Measurements from ENCODE around the gene ATP10D.
A peak's percentile ranks its signal among the peaks of the same experiment; 100 is the strongest.

Gene ATP10D

GRCh38 chr4:47485047-47485692, at the start of gene ATP10D:
TSS of gene ATP10D (plus strand) at chr4:47485275. CDS start at chr4:47512541, 27,266 bp downstream.
- peak within 1 kb of the TSS; percentile 87 for H3K27ac Mint-ChIP-seq
- no peaks in the 10 kb centered on the region for H3K36me3 Mint-ChIP-seq
- H3K4me3 Mint-ChIP-seq: peak within 1 kb of the TSS; percentile 91
- H3K9me3 Mint-ChIP-seq: no peaks in the 10 kb centered on the region
- H3K4me1 Mint-ChIP-seq: peaks cover 29% of the 10 kb centered on the region
- H3K27me3 Mint-ChIP-seq: no peaks in the 10 kb centered on the region

GRCh38 chr4:47442980-47443379, 42.1 kb upstream of the ATP10D start:
- H3K27me3 Mint-ChIP-seq: no peaks in the 10 kb centered on the region
- H3K4me3 Mint-ChIP-seq: no peak overlapping the region
- H3K27ac Mint-ChIP-seq: no peak overlapping the region
- H3K9me3 Mint-ChIP-seq: no peaks in the 10 kb centered on the region
- peaks cover 3% of the 10 kb centered on the region for H3K36me3 Mint-ChIP-seq
- peaks cover 8% of the 10 kb centered on the region for H3K4me1 Mint-ChIP-seq

- Mint-ChIP-seq H3K4me1 (peaks cover 8% of the 10 kb centered on the region), H3K36me3 (peaks cover 3% of the 10 kb centered on the region), H3K27ac (no peak overlapping the region), H3K27me3 (no peaks in the 10 kb centered on the region), H3K9me3 (no peaks in the 10 kb centered on the region), H3K4me3 (no peak overlapping the region)
Measured at GRCh38 chr4:47444031-47444430, 41.0 kb upstream of the ATP10D start.

- no peaks in the 10 kb centered on the region for H3K27me3 Mint-ChIP-seq
- H3K36me3 Mint-ChIP-seq: peaks cover 24% of the 10 kb centered on the region
- no peaks in the 10 kb centered on the region for H3K9me3 Mint-ChIP-seq
- H3K27ac Mint-ChIP-seq: peak overlapping the region; percentile 4
- H3K4me1 Mint-ChIP-seq: peaks cover 12% of the 10 kb centered on the region
- no peak overlapping the region for H3K4me3 Mint-ChIP-seq
Measured at GRCh38 chr4:47451657-47452056, 33.4 kb upstream of the ATP10D start.

- Mint-ChIP-seq H3K4me1 (peaks cover 47% of the 10 kb centered on the region), H3K4me3 (peak overlapping the region; percentile 90), H3K36me3 (peaks cover 9% of the 10 kb centered on the region), H3K27me3 (no peaks in the 10 kb centered on the region), H3K27ac (peak overlapping the region; percentile 75), H3K9me3 (no peaks in the 10 kb centered on the region)
Measured at GRCh38 chr4:47462799-47463234, 22.3 kb upstream of the ATP10D start.

- Mint-ChIP-seq H3K27me3 (no peaks in the 10 kb centered on the region), H3K4me1 (peaks cover 44% of the 10 kb centered on the region), H3K27ac (peak within 1 kb of the TSS; percentile 75)
Measured at GRCh38 chr4:47463235-47463956, 21.7 kb upstream of the ATP10D start, which contains the start of gene COMMD8. TSS of gene COMMD8 (minus strand) at chr4:47463702. CDS start at chr4:47463651, 51 bp downstream.

GRCh38 chr4:47465004-47465403, 20.1 kb upstream of the ATP10D start:
- H3K27ac Mint-ChIP-seq: no peak overlapping the region
- H3K4me3 Mint-ChIP-seq: no peak overlapping the region
- no peaks in the 10 kb centered on the region for H3K9me3 Mint-ChIP-seq
- peaks cover 30% of the 10 kb centered on the region for H3K4me1 Mint-ChIP-seq
- no peaks in the 10 kb centered on the region for H3K36me3 Mint-ChIP-seq
- H3K27me3 Mint-ChIP-seq: no peaks in the 10 kb centered on the region

More at GRCh38 chr4:47463235-47463956, 21.7 kb upstream of the ATP10D start, which contains the start of gene COMMD8:
- H3K9me3 Mint-ChIP-seq: no peaks in the 10 kb centered on the region
- peaks cover 7% of the 10 kb centered on the region for H3K36me3 Mint-ChIP-seq
- peak within 1 kb of the TSS; percentile 90 for H3K4me3 Mint-ChIP-seq

- no peaks in the 10 kb centered on the region for H3K36me3 Mint-ChIP-seq
- H3K9me3 Mint-ChIP-seq: no peaks in the 10 kb centered on the region
- no peak overlapping the region for H3K27ac Mint-ChIP-seq
- peaks cover 23% of the 10 kb centered on the region for H3K4me1 Mint-ChIP-seq
- no peak overlapping the region for H3K4me3 Mint-ChIP-seq
- no peaks in the 10 kb centered on the region for H3K27me3 Mint-ChIP-seq
Measured at GRCh38 chr4:47466056-47466785, 18.9 kb upstream of the ATP10D start.

GRCh38 chr4:47468706-47469365, 16.2 kb upstream of the ATP10D start:
- no peaks in the 10 kb centered on the region for H3K27me3 Mint-ChIP-seq
- no peak overlapping the region for H3K4me3 Mint-ChIP-seq
- peaks cover 1% of the 10 kb centered on the region for H3K4me1 Mint-ChIP-seq
- no peaks in the 10 kb centered on the region for H3K9me3 Mint-ChIP-seq
- H3K27ac Mint-ChIP-seq: no peak overlapping the region
- H3K36me3 Mint-ChIP-seq: no peaks in the 10 kb centered on the region

GRCh38 chr4:47469951-47470350, 15.1 kb upstream of the ATP10D start:
- Mint-ChIP-seq H3K27ac (no peak overlapping the region), H3K4me3 (no peak overlapping the region), H3K9me3 (no peaks in the 10 kb centered on the region), H3K36me3 (no peaks in the 10 kb centered on the region), H3K4me1 (no peaks in the 10 kb centered on the region), H3K27me3 (no peaks in the 10 kb centered on the region)

GRCh38 chr4:47471064-47471463, 14.0 kb upstream of the ATP10D start:
- no peak overlapping the region for H3K27ac Mint-ChIP-seq
- H3K36me3 Mint-ChIP-seq: no peaks in the 10 kb centered on the region

GRCh38 chr4:47471591-47471990, 13.5 kb upstream of the ATP10D start:
- Mint-ChIP-seq H3K4me3 (no peak overlapping the region), H3K36me3 (no peaks in the 10 kb centered on the region), H3K27me3 (no peaks in the 10 kb centered on the region), H3K4me1 (no peaks in the 10 kb centered on the region), H3K9me3 (no peaks in the 10 kb centered on the region), H3K27ac (no peak overlapping the region)

More at GRCh38 chr4:47471064-47471463, 14.0 kb upstream of the ATP10D start:
- Mint-ChIP-seq H3K9me3 (no peaks in the 10 kb centered on the region), H3K4me3 (no peak overlapping the region), H3K27me3 (no peaks in the 10 kb centered on the region), H3K4me1 (no peaks in the 10 kb centered on the region)

- no peaks in the 10 kb centered on the region for H3K9me3 Mint-ChIP-seq
- H3K4me3 Mint-ChIP-seq: no peak overlapping the region
- H3K4me1 Mint-ChIP-seq: no peaks in the 10 kb centered on the region
- no peaks in the 10 kb centered on the region for H3K36me3 Mint-ChIP-seq
- no peak overlapping the region for H3K27ac Mint-ChIP-seq
- H3K27me3 Mint-ChIP-seq: no peaks in the 10 kb centered on the region
Measured at GRCh38 chr4:47473141-47473750, 11.8 kb upstream of the ATP10D start.

- no peaks in the 10 kb centered on the region for H3K4me1 Mint-ChIP-seq
- no peaks in the 10 kb centered on the region for H3K27me3 Mint-ChIP-seq
- no peaks in the 10 kb centered on the region for H3K36me3 Mint-ChIP-seq
- no peak overlapping the region for H3K4me3 Mint-ChIP-seq
- H3K27ac Mint-ChIP-seq: no peak overlapping the region
- H3K9me3 Mint-ChIP-seq: no peaks in the 10 kb centered on the region
Measured at GRCh38 chr4:47474799-47475198, 10.3 kb upstream of the ATP10D start.

GRCh38 chr4:47475411-47475810, 9.7 kb upstream of the ATP10D start:
- Mint-ChIP-seq H3K36me3 (no peaks in the 10 kb centered on the region), H3K4me1 (no peaks in the 10 kb centered on the region), H3K9me3 (no peaks in the 10 kb centered on the region), H3K27me3 (no peaks in the 10 kb centered on the region), H3K27ac (no peak overlapping the region), H3K4me3 (no peak overlapping the region)

Data from activated naive CD4-positive, alpha-beta T cell treated with anti-CD3 and anti-CD28 coated beads, Interleukin-2, amount 50 U/mL, for 24 hours (primary cell).